WERI-Rb-1 (cell line): Measurements from ENCODE around the gene C4orf33.
"Not testable (repeated sequence)": the region's sequence is repeated elsewhere in the genome, so short reads cannot be mapped to it uniquely, and the experiment has no call there.

ENCODE experiments used
- DNase-seq: peaks from one replicate; pipeline ENCODE4 v3.0.0-alpha.2; 2020
- H3K27ac ChIP-seq: fragments of 250-450 bp; sonication (Bioruptor Pico); 2 replicates; pipeline ENCODE4 v1.5.1; 2020; ENCODE audit warnings: mild to moderate bottlenecking, moderate library complexity
- H3K27me3 ChIP-seq: fragments of 250-450 bp; sonication (Bioruptor Pico); 2 replicates; pipeline ENCODE4 v1.5.1; 2021; ENCODE audit warnings: mild to moderate bottlenecking, low read depth, moderate library complexity; ENCODE audit not compliant: insufficient read depth, severe bottlenecking
- H3K36me3 ChIP-seq: fragments of 250-450 bp; sonication (Bioruptor Pico); 2 replicates; pipeline ENCODE4 v1.5.1; 2020; ENCODE audit warnings: mild to moderate bottlenecking, moderate library complexity
- H3K4me3 ChIP-seq: 2 replicates; pipeline ENCODE4 v1.5.1; 2011; ENCODE audit warnings: low read depth, mild to moderate bottlenecking, control low read depth, low read length
- H3K9me3 ChIP-seq: fragments of 250-450 bp; sonication (Bioruptor Pico); 2 replicates; pipeline ENCODE4 v1.5.1; 2021; ENCODE audit warnings: mild to moderate bottlenecking, moderate library complexity; ENCODE audit not compliant: severe bottlenecking
- TF ChIP-seq, protein P1 (sequence below): IDR thresholded peaks from 2 replicates; pipeline ENCODE4 v1.5.1; 2011; ENCODE audit warnings: low read depth, mild to moderate bottlenecking, control low read depth, inconsistent platforms, low read length

Gene C4orf33, protein sequence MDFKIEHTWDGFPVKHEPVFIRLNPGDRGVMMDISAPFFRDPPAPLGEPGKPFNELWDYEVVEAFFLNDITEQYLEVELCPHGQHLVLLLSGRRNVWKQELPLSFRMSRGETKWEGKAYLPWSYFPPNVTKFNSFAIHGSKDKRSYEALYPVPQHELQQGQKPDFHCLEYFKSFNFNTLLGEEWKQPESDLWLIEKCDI

DNA sequence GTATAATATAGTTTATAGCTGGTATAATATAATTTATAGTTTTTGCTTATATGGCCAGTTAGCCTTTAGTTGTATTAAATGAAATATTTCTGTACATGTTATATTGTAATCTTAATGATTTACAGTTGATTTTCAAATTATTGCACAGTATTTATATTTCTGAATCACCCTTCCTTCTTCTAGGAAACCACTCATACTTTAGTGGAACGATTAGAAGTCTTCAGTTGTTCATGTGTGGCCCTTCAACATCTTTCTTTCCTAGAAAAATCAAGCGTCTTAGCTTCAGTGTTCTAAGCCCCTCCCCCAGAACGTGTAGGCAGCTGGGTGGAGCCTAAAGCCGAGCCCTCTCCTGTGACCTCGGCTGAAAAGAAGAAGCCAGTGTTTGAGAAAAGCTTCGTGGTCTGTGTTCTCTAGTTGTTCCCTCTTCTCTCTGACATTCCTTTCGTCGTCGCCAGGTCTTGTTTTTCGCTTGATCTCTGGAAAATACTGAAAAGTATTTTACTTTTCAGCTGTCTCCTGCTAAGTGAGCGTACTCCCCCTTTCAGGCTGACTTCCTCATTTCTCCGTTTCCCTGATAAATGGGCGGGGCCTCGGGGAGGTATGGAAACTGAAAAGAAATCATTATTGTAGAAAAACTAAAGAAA is at the start of gene C4orf33:
TSS of gene C4orf33 (plus strand) at position 342 of the 644 bp plus-strand sequence. CDS start 6,459 bp downstream, outside the sequence.
- Histone ChIP-seq H3K4me3 (no peak within 1 kb of the TSS), H3K9me3 (no peaks in the 10 kb centered on the region), H3K36me3 (no peaks in the 10 kb centered on the region), H3K27me3 (no peaks in the 10 kb centered on the region), H3K27ac (no peak within 1 kb of the TSS)
- no peak for DNase-seq
- TF ChIP-seq, protein P1, sequence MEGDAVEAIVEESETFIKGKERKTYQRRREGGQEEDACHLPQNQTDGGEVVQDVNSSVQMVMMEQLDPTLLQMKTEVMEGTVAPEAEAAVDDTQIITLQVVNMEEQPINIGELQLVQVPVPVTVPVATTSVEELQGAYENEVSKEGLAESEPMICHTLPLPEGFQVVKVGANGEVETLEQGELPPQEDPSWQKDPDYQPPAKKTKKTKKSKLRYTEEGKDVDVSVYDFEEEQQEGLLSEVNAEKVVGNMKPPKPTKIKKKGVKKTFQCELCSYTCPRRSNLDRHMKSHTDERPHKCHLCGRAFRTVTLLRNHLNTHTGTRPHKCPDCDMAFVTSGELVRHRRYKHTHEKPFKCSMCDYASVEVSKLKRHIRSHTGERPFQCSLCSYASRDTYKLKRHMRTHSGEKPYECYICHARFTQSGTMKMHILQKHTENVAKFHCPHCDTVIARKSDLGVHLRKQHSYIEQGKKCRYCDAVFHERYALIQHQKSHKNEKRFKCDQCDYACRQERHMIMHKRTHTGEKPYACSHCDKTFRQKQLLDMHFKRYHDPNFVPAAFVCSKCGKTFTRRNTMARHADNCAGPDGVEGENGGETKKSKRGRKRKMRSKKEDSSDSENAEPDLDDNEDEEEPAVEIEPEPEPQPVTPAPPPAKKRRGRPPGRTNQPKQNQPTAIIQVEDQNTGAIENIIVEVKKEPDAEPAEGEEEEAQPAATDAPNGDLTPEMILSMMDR, result no peak

DNA sequence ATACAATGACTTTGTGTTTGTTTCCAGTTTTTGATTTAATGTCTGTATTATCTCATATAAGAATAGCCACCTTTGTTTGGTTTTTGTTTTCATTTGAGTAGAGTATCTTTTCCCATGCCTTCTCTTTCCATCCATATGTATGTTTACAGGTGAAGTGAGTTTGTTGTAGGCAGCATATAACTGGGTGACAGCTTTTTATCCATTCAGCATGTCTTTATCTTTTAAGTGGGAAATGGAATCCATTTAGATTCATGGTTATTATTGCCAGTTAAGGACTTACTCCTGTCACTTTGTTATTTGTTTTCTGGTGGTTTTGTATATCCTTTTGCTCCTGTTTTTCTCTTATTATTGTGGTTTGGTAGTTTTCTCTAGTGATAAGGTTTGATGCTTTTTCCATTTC is 36.9 kb upstream of the C4orf33 start:
- TF ChIP-seq, protein P1, result no peak
- DNase-seq, result no peak
- peaks cover 42% of the 10 kb centered on the region for H3K9me3 ChIP-seq
- no peak overlapping the region for H3K4me3 ChIP-seq
- no peaks in the 10 kb centered on the region for H3K27me3 ChIP-seq
- no peak overlapping the region for H3K27ac ChIP-seq
- peaks cover 10% of the 10 kb centered on the region for H3K36me3 ChIP-seq

DNA sequence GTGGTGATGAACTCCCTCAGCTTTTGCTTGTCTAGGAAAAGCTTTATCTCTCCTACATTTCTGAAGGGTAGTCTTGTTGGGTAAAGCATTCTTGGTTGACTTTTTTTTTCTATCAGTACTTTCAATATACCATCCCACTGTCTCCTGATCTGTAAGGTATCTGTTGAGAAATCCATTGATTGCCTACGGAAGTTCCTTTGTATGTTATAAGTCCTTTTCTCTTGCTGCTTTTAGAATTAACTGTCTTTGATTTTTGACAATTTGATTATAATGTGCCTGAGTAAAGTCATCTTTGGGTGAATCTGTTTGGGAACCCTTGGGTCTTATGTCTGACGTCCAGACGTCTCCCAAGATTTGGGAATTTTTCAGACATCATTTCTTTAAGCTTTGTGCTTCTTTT is 33.4 kb upstream of the C4orf33 start:
- Histone ChIP-seq H3K4me3 (no peak overlapping the region), H3K27me3 (no peaks in the 10 kb centered on the region), H3K36me3 (peaks cover 10% of the 10 kb centered on the region), H3K27ac (no peak overlapping the region), H3K9me3 (peaks cover 29% of the 10 kb centered on the region)
- DNase-seq, result no peak
- TF ChIP-seq, protein P1, result no peak

DNA sequence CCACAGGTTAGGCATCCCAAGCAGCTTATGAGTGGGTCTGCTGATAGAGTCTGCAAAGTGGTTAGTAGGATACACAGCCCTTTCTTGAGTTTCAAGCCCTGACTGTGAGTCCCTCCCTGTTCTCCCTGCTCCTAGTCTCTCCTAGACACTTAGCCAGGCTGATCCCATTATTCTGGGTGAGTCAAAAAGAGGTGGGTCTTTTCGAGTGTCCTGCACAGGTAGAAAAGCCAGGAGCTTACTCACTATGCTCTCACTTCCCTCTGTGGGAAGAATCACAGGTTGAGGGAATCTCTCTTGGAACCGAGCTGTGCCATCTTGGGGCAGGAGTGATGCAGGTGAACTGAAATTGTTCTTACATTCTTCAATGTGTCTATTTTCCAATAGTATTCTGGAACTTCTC is 32.3 kb upstream of the C4orf33 start:
- DNase-seq, result no peak
- no peak overlapping the region for H3K4me3 ChIP-seq
- no peaks in the 10 kb centered on the region for H3K27me3 ChIP-seq
- H3K36me3 ChIP-seq, result peaks cover 10% of the 10 kb centered on the region
- TF ChIP-seq, protein P1, result no peak
- H3K9me3 ChIP-seq, result peaks cover 22% of the 10 kb centered on the region
- no peak overlapping the region for H3K27ac ChIP-seq

DNA sequence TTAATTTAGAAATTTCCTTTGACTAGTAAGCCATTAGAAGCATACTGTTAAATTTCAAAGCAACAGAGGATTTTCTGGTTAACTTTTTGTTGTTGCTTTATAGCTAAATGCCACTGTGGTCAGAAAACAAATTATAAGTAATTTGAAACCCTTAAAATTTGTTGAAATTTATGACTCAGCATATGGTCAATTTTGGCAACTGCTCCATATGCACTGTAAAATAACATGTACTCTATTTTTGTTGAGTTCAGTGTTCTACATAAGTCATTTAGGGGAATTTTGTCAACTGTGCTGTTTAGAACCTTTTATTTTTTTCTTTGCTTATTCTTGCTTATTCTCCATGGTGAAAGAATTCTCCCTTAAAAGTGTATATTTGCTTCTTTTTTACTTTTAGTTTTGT is 31.2 kb upstream of the C4orf33 start:
- DNase-seq, result no peak
- no peak overlapping the region for H3K4me3 ChIP-seq
- H3K9me3 ChIP-seq, result peaks cover 22% of the 10 kb centered on the region

DNA sequence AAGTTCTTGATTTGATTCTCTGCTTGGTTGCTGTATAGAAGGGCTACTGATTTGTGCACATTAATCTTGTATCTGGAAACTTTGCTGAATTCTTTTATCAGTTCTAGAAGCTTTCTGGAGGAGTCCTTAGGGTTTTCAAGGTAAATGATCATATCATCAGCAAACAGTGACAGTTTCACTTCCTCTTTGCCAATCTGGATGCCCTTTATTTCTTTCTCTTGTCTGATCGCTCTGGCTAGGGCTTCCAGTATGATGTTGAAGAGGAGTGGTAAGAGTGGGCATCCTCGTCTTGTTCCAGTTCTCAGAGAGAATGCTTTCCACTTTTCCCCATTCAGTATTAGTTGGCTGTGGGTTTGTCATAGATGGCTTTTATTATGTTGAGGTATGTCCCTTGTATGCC is 26.4 kb upstream of the C4orf33 start:
- not testable (repeated sequence) for H3K4me3 ChIP-seq, DNase-seq, H3K27me3 ChIP-seq, H3K27ac ChIP-seq
- peaks cover 21% of the 10 kb centered on the region for H3K9me3 ChIP-seq
- peaks cover 23% of the 10 kb centered on the region for H3K36me3 ChIP-seq

More for the DNA sequence above, 31.2 kb upstream of the C4orf33 start:
- no peaks in the 10 kb centered on the region for H3K27me3 ChIP-seq
- peaks cover 10% of the 10 kb centered on the region for H3K36me3 ChIP-seq
- H3K27ac ChIP-seq, result no peak overlapping the region
- TF ChIP-seq, protein P1, result no peak
